GM12878 (cell line): ENCODE data around the gene MAPK8IP3. TPM values are rescaled to one million over a fixed set of nuclear protein-coding genes. Genes with fewer than 3 reads are reported as not detected.

ENCODE experiments used
- BRCA1 ChIP-seq: IDR thresholded peaks from 2 replicates; pipeline ENCODE4 v1.6.1; 2011; ENCODE audit warnings: low read depth, low read length, improper control_type of control experiment
- CBX3 ChIP-seq: fragments of 200-600 bp; sonication (generic); IDR thresholded peaks from 2 replicates; pipeline ENCODE4 v1.6.1; 2016; ENCODE audit warnings: low read depth, borderline replicate concordance
- CHD1 ChIP-seq: IDR thresholded peaks from 2 replicates; pipeline ENCODE4 v1.6.1; 2012; ENCODE audit warnings: low read depth, low read length, improper control_type of control experiment
- CHD4 ChIP-seq: fragments of 200-600 bp; sonication (generic); IDR thresholded peaks from 2 replicates; pipeline ENCODE4 v1.6.1; 2016; ENCODE audit warnings: mild to moderate bottlenecking
- HDAC6 ChIP-seq: fragments of 200-600 bp; sonication (generic); IDR thresholded peaks from one replicate; pipeline ENCODE4 v1.8.0; 2017; ENCODE audit warnings: antibody characterized with exemption; ENCODE audit not compliant: unreplicated experiment
- PAX5 ChIP-seq: IDR thresholded peaks from 2 replicates; pipeline ENCODE4 v1.6.1; 2011; ENCODE audit warnings: low read depth, low read length, borderline replicate concordance
- RB1 ChIP-seq: fragments of 450-650 bp; formaldehyde crosslinking; IDR thresholded peaks from 2 replicates; pipeline ENCODE4 v1.6.1; 2017; ENCODE audit warnings: mild to moderate bottlenecking, borderline replicate concordance
- SPI1 ChIP-seq: IDR thresholded peaks from 2 replicates; pipeline ENCODE4 v1.6.1; 2011; ENCODE audit warnings: low read depth, mild to moderate bottlenecking, low read length, moderate library complexity, borderline replicate concordance; ENCODE audit not compliant: insufficient read depth
- STAT1 ChIP-seq: fragments of 450-650 bp; conservative IDR thresholded peaks from 2 replicates; pipeline ENCODE4 v1.6.1; 2014; ENCODE audit warnings: antibody characterized with exemption, mild to moderate bottlenecking
- SUZ12 ChIP-seq: fragments of 200-600 bp; sonication (generic); IDR thresholded peaks from one replicate; pipeline ENCODE4 v1.6.1; 2018; ENCODE audit warnings: antibody characterized with exemption, mild to moderate bottlenecking; ENCODE audit not compliant: unreplicated experiment
- YY1 ChIP-seq: IDR thresholded peaks from 2 replicates; pipeline ENCODE4 v1.6.1; 2011; ENCODE audit warnings: low read depth, mild to moderate bottlenecking, low read length
- ZZZ3 ChIP-seq: IDR thresholded peaks from 2 replicates; pipeline ENCODE4 v1.6.1; 2011; ENCODE audit warnings: low read depth; ENCODE audit not compliant: control insufficient read depth, insufficient read length
- polyA plus RNA-seq, 11 experiments: library from polyadenylated mRNA; depleted of rRNA in 4 of 11; unstranded in 6 of 11; stranded (reverse) in 5 of 11; fragments of >200 nt; fragmentation: Nextera tagmentation in 4 of 11; fragmentation: Illumina TruSeq in 1 of 11; extraction: Ambion mirVana in 4 of 11; extraction: Trizol in 1 of 11; gene quantifications; 1 replicate in 1 of 11; 2 replicates in 10 of 11; pipeline versions ENCODE4 v1.2.1 to v1.2.3, GENCODE V29; 2011 to 2016; ENCODE audit warnings: inconsistent platforms in 2 of 11, missing spikeins in 2 of 11, low read depth in 1 of 11
- total RNA-seq, 4 experiments: library from RNA; depleted of rRNA in 3 of 4; stranded (reverse); fragments of >200 nt in 3 of 4; fragmentation: Illumina TruSeq in 1 of 4; extraction: Trizol in 1 of 4; gene quantifications; 2 replicates each; pipeline versions ENCODE4 v1.2.1 to v1.2.3, GENCODE V29; 2013 to 2021
- TF ChIP-seq, protein P1 (sequence below): IDR thresholded peaks from 2 replicates; pipeline ENCODE4 v1.6.1; 2012; ENCODE audit warnings: improper control_type of control experiment, low read depth, low read length; ENCODE audit not compliant: insufficient replicate concordance
- TF ChIP-seq, protein P2 (sequence below): fragments of 450-650 bp; formaldehyde crosslinking; IDR thresholded peaks from 2 replicates; pipeline ENCODE4 v1.4.0; 2022; ENCODE audit warnings: mild to moderate bottlenecking, moderate library complexity
- TF ChIP-seq, protein P3 (sequence below): fragments of 450-650 bp; IDR thresholded peaks from 2 replicates; pipeline ENCODE4 v1.6.1; 2017; ENCODE audit warnings: mild to moderate bottlenecking, moderate library complexity
- TF ChIP-seq, protein P4 (sequence below): IDR thresholded peaks from 2 replicates; pipeline ENCODE4 v1.6.1; 2012; ENCODE audit warnings: low read depth, low read length, improper control_type of control experiment

Gene MAPK8IP3
- total and polyA plus RNA-seq, 10 of the 15 experiments (the other 5 are each of a cell fraction or from before 2014, with no cell fraction given) = 0.06 to 67.9 (median 18.2) TPM

DNA sequence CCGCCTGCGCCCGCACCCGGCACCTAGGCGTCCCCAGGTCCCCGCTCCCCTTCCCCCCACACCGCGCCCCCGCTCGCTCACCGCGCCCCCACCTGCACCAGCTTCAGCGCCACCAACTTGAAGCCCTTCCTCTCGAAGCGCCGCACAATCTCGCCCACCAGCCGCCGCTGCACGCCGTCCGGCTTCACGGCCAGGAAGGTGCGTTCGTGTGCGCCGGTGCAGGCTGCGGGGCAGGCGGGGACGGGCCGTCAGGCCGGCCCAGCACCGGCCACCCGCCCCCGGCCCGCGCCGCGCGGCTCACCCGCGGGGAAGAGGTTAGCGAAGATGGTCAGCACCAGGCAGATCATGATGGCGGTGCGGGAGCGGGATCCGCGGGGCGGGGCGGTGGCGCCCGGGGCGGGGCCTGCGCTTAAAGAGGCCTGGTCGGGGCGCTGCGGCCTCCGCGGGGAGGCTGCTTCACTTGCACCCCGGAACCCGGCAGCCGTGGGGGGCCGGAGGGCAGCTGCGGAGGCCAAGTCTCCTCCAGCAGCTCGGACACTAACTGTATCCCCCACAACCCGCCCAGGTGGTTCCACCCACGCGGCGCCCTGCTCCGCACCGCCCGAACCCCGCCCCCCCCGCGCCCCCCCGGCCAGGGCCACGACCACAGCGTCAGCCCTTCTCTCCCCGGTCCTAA, 65.3 kb downstream of the MAPK8IP3 start, which contains the start of gene NME3 (continued):
- no peak for TF ChIP-seq STAT1
- TF ChIP-seq CHD1 = no peak
- no peak for TF ChIP-seq SUZ12
- TF ChIP-seq, protein P1, sequence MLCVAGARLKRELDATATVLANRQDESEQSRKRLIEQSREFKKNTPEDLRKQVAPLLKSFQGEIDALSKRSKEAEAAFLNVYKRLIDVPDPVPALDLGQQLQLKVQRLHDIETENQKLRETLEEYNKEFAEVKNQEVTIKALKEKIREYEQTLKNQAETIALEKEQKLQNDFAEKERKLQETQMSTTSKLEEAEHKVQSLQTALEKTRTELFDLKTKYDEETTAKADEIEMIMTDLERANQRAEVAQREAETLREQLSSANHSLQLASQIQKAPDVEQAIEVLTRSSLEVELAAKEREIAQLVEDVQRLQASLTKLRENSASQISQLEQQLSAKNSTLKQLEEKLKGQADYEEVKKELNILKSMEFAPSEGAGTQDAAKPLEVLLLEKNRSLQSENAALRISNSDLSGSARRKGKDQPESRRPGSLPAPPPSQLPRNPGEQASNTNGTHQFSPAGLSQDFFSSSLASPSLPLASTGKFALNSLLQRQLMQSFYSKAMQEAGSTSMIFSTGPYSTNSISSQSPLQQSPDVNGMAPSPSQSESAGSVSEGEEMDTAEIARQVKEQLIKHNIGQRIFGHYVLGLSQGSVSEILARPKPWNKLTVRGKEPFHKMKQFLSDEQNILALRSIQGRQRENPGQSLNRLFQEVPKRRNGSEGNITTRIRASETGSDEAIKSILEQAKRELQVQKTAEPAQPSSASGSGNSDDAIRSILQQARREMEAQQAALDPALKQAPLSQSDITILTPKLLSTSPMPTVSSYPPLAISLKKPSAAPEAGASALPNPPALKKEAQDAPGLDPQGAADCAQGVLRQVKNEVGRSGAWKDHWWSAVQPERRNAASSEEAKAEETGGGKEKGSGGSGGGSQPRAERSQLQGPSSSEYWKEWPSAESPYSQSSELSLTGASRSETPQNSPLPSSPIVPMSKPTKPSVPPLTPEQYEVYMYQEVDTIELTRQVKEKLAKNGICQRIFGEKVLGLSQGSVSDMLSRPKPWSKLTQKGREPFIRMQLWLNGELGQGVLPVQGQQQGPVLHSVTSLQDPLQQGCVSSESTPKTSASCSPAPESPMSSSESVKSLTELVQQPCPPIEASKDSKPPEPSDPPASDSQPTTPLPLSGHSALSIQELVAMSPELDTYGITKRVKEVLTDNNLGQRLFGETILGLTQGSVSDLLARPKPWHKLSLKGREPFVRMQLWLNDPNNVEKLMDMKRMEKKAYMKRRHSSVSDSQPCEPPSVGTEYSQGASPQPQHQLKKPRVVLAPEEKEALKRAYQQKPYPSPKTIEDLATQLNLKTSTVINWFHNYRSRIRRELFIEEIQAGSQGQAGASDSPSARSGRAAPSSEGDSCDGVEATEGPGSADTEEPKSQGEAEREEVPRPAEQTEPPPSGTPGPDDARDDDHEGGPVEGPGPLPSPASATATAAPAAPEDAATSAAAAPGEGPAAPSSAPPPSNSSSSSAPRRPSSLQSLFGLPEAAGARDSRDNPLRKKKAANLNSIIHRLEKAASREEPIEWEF = no peak
- TF ChIP-seq CHD4 = no peak
- TF ChIP-seq RB1 = peak; percentile 16; the same call in 1 of the 2 replicates
- TF ChIP-seq, protein P2, sequence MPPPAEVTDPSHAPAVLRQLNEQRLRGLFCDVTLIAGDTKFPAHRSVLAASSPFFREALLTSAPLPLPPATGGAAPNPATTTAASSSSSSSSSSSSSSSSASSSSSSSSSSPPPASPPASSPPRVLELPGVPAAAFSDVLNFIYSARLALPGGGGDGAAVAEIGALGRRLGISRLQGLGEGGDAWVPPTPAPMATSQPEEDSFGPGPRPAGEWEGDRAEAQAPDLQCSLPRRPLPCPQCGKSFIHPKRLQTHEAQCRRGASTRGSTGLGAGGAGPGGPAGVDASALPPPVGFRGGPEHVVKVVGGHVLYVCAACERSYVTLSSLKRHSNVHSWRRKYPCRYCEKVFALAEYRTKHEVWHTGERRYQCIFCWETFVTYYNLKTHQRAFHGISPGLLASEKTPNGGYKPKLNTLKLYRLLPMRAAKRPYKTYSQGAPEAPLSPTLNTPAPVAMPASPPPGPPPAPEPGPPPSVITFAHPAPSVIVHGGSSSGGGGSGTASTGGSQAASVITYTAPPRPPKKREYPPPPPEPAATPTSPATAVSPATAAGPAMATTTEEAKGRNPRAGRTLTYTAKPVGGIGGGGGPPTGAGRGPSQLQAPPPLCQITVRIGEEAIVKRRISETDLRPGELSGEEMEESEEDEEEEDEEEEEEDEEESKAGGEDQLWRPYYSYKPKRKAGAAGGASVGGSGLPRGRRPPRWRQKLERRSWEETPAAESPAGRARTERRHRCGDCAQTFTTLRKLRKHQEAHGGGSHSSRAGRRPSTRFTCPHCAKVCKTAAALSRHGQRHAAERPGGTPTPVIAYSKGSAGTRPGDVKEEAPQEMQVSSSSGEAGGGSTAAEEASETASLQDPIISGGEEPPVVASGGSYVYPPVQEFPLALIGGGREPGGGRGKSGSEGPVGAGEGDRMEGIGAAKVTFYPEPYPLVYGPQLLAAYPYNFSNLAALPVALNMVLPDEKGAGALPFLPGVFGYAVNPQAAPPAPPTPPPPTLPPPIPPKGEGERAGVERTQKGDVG (CRISPR knock-in tag) = no peak
- no peak for TF ChIP-seq ZZZ3
- no peak for TF ChIP-seq BRCA1
- TF ChIP-seq, protein P3, sequence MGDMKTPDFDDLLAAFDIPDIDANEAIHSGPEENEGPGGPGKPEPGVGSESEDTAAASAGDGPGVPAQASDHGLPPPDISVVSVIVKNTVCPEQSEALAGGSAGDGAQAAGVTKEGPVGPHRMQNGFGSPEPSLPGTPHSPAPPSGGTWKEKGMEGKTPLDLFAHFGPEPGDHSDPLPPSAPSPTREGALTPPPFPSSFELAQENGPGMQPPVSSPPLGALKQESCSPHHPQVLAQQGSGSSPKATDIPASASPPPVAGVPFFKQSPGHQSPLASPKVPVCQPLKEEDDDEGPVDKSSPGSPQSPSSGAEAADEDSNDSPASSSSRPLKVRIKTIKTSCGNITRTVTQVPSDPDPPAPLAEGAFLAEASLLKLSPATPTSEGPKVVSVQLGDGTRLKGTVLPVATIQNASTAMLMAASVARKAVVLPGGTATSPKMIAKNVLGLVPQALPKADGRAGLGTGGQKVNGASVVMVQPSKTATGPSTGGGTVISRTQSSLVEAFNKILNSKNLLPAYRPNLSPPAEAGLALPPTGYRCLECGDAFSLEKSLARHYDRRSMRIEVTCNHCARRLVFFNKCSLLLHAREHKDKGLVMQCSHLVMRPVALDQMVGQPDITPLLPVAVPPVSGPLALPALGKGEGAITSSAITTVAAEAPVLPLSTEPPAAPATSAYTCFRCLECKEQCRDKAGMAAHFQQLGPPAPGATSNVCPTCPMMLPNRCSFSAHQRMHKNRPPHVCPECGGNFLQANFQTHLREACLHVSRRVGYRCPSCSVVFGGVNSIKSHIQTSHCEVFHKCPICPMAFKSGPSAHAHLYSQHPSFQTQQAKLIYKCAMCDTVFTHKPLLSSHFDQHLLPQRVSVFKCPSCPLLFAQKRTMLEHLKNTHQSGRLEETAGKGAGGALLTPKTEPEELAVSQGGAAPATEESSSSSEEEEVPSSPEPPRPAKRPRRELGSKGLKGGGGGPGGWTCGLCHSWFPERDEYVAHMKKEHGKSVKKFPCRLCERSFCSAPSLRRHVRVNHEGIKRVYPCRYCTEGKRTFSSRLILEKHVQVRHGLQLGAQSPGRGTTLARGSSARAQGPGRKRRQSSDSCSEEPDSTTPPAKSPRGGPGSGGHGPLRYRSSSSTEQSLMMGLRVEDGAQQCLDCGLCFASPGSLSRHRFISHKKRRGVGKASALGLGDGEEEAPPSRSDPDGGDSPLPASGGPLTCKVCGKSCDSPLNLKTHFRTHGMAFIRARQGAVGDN = 0 out of 2 replicates have a peak, but pooled peaks have one; percentile 21
- no peak for TF ChIP-seq HDAC6
- TF ChIP-seq CBX3 = no peak
- TF ChIP-seq PAX5 = 0 out of 2 replicates have a peak, but pooled peaks have one; percentile 21
- TF ChIP-seq, protein P4, sequence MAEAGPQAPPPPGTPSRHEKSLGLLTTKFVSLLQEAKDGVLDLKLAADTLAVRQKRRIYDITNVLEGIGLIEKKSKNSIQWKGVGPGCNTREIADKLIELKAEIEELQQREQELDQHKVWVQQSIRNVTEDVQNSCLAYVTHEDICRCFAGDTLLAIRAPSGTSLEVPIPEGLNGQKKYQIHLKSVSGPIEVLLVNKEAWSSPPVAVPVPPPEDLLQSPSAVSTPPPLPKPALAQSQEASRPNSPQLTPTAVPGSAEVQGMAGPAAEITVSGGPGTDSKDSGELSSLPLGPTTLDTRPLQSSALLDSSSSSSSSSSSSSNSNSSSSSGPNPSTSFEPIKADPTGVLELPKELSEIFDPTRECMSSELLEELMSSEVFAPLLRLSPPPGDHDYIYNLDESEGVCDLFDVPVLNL = no peak
- no peak for TF ChIP-seq SPI1
- TF ChIP-seq YY1 = peak; percentile 83; the same call in 1 of the 2 replicates
